Kidney capillary endothelial cell (primary cell): ENCODE results near the gene ZMYND8.
"Not testable (repeated sequence)": the region's sequence is repeated elsewhere in the genome, so short reads cannot be mapped to it uniquely, and the experiment has no call there.

ENCODE experiments used
- DNase-seq: peaks from one replicate; pipeline ENCODE4 v3.0.0-alpha.2; 2018; ENCODE audit warnings: low spot score

Gene ZMYND8

DNA sequence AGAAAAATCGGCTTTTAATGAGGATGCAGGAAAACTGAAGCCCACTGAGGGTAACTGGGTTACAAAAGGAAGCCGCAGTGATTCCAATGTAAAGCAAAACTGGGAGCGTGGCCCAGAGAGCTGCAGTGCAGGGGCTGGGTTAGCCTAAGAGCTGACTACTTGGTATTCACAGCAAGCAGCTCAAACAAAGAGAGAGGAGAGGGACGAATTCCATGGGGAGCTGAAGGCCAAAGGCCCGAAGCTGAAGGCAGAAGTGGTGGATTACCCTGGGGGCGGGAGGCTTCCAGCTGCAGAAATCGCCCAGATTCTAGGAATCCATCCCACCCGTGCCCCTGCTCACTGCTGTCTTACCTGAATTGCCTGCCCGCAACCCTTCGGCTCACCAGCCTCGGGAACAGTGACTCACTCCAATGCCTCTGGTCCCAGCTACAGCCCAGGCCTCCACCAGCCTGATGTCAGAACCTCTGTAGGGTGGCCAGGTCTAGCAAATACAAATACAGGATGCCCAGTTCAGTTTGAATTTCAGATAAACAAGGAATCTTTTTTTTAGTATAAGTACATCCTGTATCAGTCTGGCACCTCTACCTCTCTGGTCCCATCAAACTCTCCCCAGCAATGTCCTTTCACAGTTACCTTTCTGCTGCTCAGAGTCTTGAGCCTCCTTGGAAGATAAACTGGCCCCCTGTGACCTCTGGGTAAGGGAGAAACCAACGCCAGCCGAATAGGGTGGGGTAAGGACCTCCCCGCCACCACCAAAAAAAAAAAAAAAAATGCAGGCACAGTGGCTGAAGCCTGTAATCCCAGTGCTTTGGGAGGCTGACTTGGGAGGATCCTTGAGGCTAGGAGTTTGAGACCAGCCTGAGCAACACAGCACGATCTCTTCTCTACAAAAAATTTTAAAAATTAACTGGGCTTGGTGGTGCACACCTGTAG lies 14.6 kb upstream of the ZMYND8 start:
- no peak for DNase-seq

DNA sequence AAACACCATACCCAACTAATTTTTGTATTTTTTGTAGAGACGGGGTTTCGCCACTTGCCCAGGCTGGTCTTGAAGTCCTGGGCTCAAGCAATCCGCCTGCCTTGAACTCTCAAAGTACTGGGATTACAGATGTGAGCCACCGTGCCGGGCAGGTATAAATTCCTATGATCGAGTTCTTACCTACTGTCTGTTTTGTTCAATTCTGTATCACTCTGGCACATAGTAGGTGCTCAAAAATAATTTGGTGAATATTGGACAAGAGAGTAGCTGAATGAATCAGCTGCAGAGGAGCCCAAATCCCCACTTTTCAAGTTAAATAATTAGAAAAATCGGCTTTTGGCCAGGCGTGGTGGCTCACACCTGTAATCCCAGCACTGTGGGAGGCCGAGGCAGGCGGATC lies 13.7 kb upstream of the ZMYND8 start:
- no peak for DNase-seq

GRCh38 chr20:47368301-47368700 lies 11.8 kb upstream of the ZMYND8 start:
- DNase-seq: no peak

- DNase-seq: not testable (repeated sequence)
Observed at GRCh38 chr20:47366301-47366700, 9.8 kb upstream of the ZMYND8 start.

DNA sequence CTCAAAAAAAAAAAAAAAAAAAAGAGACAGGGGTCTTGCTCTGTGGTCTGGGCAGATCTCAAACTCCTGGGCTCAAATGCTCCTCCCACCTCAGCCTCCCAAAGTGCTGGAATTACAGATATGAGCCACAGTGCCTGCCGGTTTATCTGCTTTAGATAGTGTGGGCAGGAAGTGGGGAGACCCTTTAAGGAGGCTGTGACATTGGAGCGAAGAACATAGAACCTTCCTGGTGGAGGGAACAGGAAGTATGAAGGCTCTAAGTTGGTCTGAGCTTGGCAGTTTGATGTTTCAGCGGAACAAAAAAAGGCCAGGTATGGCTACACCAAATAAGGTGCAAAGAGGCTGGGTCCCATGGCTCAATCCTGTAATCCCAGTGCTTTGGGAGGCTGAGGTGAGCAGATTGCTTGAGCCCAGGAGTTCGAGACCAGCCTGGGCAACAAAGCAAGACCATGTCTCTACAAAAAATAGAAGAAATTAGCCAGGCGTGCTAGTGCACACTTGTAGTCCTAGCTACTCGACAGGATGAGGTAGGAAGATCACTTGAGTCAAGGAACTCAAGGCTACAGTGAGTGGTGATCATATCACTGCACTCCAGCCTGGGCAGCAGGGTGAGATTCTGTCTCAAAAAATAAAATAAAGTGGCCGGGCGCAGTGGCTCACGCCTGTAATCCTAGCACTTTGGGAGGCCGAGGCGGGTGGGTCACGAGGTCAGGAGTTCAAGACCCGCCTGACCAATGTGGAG lies 8.7 kb upstream of the ZMYND8 start:
- DNase-seq: no peak

- no peak for DNase-seq
Observed at GRCh38 chr20:47362361-47363219, 6.1 kb upstream of the ZMYND8 start.

DNA sequence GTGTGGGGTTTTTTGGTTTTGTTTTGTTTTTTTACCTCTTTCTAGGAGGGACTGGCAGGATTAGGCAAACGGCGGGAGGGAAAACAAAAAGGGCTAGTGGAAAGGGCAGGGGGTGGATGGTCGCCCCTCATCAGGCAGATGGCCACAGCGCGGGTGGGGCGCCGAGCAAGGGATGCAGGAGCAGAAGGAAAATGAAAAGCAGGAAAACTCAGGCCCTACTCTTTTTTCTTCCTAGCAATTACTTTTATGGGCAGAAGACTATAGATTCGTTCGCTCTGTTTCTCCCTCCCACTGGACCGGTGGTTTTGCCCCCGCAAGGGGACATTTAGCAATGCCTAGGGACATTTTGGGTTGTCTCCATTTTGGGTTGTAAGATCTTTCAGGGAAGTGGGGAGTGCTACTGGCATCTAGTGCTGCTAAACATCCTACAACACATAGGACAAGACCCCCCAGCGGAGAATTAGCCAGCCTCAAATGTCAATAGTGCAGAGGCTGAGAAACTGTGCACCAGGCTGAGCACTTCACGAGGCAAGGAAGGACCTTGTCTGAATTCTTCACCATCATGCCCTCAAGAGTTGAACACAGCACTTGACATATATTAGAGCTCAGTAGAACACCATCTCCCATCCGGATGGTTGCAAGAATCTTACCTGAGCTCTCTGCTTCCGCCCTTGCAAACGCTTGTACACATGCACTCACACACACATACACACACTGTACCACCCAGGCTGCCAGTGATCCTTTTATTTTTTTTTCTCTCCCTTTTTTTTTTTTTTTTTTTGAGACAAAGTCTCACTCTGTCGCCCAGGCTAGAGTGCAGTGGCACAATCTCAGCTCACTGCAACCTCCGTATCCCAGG lies 4.8 kb upstream of the ZMYND8 start:
- no peak for DNase-seq

DNA sequence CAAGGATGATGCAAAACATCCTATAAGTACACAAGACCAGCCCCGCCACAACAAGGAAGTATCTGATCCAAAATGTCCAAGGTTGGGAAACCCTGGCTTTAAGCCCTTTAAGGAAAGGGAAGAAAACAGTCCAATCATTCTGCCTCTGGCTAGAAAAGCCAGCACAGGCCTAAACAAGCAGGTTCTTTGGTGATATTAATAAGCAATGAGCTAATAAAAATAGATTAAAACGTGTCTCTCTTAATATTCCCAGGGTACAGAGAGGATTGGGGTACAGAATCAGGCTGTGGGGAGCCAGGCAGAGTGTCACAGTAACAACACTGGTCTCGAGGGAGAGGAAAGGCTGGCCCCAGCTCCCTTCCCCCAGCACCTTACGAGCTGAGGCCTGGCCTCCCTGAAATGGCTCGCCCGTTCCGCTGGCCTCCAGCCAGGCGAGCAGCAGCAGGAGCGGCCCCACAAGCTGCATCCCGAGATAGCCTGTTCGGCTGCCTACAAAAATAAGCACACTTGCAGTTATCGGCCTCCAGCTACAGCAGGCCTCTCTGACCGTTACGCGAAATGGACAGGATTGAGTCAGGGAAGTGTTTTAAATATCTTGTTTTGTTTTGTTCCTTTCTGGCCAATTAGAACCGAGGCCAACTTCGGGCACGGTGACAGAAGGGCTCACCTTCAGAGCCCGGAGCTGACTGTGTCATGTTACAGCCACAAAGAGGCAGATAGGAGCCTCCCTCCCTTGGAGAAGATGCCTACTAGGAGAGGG lies 4.0 kb upstream of the ZMYND8 start:
- peak; percentile 69 for DNase-seq

DNA sequence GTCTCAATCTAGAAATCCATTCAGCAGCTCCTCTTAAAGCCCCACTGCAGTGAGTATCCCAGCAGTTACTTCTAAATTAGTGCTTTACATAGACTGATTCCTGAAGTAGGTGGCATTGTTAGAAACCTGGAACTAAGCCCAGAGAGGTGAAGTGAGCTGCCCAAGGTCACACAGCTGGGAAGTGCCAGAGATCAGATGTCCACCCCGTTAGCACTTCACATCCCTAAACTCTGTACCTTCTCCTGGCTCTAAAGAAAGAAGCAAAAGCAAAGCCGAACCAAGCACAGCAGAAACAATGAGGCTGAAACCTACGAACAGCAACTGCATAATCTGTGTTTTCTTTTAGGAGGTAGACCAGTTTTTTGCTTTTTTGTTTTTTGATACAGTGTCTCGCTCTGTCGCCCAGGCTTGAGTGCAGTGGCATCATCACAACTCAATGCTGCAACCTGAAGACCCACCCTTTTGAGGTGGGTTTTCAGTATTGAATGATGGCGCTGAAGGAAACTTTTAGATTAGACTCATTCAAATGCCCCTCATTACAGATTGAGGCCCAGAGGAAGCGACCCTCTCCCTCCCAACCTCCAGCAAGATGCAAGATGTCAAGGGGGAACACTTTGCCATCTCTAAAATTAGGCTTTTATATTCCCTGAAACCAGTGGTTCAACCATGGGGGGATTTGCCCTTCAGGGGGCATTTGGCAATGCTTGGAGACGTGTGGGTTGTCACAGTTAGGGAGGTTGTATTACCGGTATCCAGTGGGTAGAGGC lies 3.2 kb upstream of the ZMYND8 start:
- no peak for DNase-seq

DNA sequence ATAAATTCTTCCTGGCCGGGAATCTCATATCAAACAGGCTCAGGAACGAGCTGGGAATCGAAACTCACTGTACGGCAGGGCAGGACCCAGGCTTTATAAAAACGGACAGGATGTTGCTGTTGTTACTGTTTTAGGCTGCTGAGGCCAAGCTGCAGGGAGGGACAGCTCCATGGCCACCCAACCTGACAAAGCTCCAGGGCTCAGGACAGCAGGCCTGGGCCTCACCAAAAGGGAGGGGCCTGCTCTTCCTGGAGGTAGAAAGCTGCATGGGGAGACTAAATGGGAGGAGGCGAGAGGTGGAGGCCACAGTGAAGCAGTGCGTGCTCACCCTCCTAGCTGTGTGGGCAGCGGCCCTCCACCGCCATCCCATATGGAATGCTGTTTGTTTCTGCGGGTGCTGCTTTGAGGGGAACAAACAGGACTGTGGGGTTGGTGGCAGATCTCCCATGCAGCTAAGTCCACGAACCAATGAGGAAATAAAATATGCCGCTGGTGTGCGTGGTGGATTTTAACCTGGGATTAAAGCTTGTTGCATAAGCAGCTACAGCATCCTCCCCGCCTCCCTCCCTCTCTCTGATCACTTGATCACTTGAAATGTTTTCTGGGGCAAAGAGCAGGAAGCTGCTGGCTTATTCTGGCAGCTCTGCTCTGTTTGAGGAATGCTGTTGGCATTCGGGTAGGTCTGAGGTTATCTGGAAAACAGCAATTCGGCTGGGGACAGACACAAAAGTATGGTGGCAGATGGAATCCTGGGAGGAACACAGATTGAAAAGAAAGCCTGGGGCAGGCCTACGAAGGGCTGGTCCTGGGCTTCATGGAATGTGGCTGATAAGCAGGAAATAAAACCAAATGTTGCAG lies 2.4 kb upstream of the ZMYND8 start:
- peak; percentile 64 for DNase-seq

DNA sequence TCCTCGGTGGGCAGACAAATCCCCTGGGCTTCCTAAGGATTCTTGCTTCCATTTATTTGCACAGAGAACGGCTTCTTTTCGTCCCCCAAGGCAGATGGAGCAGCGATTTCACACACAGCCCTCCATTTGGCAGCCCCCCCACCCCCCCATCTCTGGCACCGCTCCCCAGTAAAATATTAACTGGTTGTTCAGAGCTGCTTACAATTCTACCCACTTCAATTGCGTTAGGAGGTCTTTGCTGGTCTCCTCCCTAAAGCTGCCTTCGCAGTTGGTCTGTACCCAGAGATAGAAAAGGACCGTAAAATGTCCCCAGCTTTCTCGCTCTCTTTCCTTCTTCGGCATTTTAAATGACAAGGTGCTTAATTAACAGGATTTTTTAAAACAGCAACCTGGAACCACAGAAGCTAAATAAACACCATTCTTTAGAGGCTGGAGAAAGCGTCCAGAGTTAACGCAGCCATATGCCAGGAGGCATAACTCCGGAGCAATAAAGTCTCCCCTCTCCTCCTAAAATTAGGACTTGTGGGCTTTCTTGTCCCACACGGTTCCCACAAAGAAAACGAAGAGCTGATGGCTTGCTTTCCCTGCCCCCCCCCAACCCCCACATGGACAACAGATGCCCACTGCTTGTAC lies 1.7 kb upstream of the ZMYND8 start:
- no peak for DNase-seq

- peak; percentile 73 for DNase-seq
Observed at GRCh38 chr20:47357296-47358038, 968 bp upstream of the ZMYND8 start.

DNA sequence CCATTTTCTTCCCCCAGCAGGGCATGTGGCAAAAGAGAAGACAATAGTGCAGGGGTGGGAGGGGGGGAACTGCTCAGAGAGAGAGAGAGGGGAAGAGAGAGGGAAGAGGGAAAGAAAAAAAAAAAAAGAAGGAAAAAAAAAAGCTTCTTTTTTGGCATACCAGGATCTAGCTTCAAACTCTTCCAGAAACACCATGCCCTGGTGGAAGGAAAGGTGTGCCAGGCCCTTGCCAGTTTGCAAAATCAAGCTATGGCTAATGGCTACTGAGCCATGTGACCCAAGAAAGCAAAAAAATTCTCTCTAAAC lies 326 bp downstream of the ZMYND8 start:
- no peak for DNase-seq

DNA sequence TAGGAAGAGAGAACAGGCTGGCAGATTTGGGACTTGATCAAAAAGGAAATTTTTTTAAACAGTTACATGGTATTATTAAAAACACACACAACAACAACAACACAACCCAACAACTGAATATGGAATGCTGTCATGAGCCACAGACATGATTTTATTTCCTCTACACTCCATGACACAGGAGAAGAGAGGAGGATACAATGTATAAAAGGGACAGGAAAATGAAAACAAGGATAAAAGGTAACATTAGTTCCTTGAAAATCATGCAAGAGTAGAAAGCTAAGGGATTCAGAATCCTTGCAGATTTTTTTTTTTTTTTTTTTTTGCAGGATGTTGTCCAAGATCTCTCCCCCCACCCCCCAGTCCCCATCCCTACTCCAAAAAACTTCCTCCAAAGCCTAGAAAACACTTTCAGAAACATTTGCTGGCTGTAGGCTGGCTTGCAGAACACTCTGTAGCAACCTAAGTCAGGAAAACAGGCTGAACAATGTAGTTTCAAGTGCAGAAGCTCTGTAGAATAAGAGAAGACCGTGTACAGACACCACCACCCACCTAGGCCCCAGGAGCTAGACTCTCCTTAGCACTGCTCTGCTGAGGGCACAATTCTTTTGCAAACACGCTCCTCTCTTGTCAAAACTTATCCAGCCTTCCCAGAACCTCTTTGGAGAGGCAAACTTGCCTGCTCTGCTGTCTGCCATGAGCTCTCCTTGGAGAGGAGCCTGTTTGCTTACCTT lies 845 bp downstream of the ZMYND8 start:
- peak; percentile 21 for DNase-seq

DNA sequence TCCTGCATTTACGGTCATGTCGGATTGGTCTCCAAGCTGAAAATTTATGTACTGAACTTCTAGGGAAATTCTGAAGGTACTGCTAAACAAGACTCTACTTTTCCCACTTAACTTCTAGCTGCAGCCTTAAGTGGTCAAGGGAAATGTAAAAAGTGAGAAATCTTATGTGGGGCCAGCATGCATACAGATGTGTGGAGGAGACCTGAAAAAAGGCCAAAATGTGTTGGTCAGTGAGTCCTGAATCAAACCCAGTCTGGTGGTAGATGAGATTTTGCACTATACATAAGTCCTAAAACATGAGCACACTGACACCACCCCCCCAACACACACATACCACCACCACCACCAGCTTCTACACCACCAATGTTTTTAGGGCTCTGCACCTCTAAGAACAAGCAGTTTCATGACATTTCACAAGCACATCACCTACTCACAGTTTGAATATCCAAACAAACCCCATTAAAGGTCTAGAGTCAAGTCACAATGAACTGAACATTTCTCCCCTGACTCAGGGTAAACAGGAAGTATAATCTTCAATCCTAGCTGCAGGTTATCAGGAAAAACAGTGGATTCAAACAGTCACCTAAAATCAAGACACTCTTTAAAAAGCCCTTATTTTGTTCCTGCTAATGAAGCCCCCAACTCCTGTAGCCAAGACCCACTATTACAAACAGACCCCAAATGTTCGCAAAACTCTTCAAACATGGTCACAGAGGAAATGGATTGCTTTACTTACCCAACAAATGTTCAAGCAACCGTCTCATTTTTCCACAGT lies 1.6 kb downstream of the ZMYND8 start:
- DNase-seq: peak; percentile 61

DNA sequence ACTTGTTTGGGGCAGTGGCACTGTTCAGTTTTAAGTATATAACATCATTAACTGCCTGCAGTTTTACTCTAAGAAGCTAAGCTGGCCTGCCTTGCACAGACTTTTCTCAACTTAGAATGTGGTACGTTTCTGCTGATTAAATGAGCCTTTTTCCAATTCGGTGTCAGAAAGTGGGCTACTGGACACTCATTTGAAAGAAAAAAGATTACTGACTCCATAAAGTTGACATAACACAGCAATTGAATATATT lies 2.1 kb downstream of the ZMYND8 start:
- DNase-seq: peak; percentile 36
